Stimulated activated CD4-positive, alpha-beta T cell treated with anti-CD3 and anti-CD28 coated beads, Interleukin-15, amount 100 ng/mL, for 48 hours (primary cell): Measurements from ENCODE around the gene ADGRA1.

Source experiments
- DNase-seq, 2 donors: peaks; one replicate each; pipeline ENCODE4 v3.0.0-alpha.2; 2020; ENCODE audit warnings: low read depth in 2 of 2

Gene ADGRA1

GRCh38 chr10:133094866-133095265, 7.1 kb downstream of the ADGRA1 start:
- no peak for DNase-seq

GRCh38 chr10:133095586-133095985, 7.9 kb downstream of the ADGRA1 start:
- DNase-seq = no peak

GRCh38 chr10:133096616-133097269, 9.0 kb downstream of the ADGRA1 start:
- peak in 1 of 2 donors; percentile 10 for DNase-seq

- DNase-seq = no peak
These were observed 9.7 kb downstream of the ADGRA1 start for GRCh38 chr10:133097418-133097817.

GRCh38 chr10:133097961-133098360, 10.2 kb downstream of the ADGRA1 start:
- no peak for DNase-seq

GRCh38 chr10:133098426-133099124, 10.9 kb downstream of the ADGRA1 start:
- DNase-seq = no peak

- no peak for DNase-seq
These were observed 11.8 kb downstream of the ADGRA1 start for GRCh38 chr10:133099571-133099970.

- no peak for DNase-seq
These were observed 12.5 kb downstream of the ADGRA1 start for GRCh38 chr10:133100186-133100585.

GRCh38 chr10:133100706-133101415, 13.1 kb downstream of the ADGRA1 start:
- peak in 1 of 2 donors; percentile 20 for DNase-seq

GRCh38 chr10:133101416-133101810, 13.7 kb downstream of the ADGRA1 start:
- no peak for DNase-seq

- DNase-seq = no peak
These were observed 14.8 kb downstream of the ADGRA1 start for GRCh38 chr10:133102415-133103095.

- no peak for DNase-seq
These were observed 15.7 kb downstream of the ADGRA1 start for GRCh38 chr10:133103311-133103910.

- DNase-seq = no peak
These were observed 16.6 kb downstream of the ADGRA1 start for GRCh38 chr10:133104068-133104962.

- no peak for DNase-seq
These were observed 17.4 kb downstream of the ADGRA1 start for GRCh38 chr10:133104963-133105640.

GRCh38 chr10:133105686-133106390, 18.1 kb downstream of the ADGRA1 start:
- DNase-seq = no peak

GRCh38 chr10:133106516-133106915, 18.8 kb downstream of the ADGRA1 start:
- DNase-seq = no peak

- DNase-seq = no peak
These were observed 19.7 kb downstream of the ADGRA1 start for GRCh38 chr10:133107442-133107841.

GRCh38 chr10:133109711-133110110, 22.0 kb downstream of the ADGRA1 start:
- no peak for DNase-seq

GRCh38 chr10:133110133-133110532, 22.4 kb downstream of the ADGRA1 start:
- no peak for DNase-seq
